MCF 10A (cell line): ENCODE results near the gene CXCR4. TPM values are rescaled to one million over a fixed set of nuclear protein-coding genes. Genes with fewer than 3 reads are reported as not detected.

Experiments used
- BruUV-seq: library from RNA; stranded (reverse); fragments of 400-500 nt; replicated peaks from 2 replicates; lab custom pipeline; 2021; lab: Mats Ljungman, UMichigan
- CTCF ChIA-PET: fragments of 300-600 bp; sonication (Branson Sonifier 250); formaldehyde crosslinking; extraction: SDS; loops from one replicate; lab custom pipeline; 2021; ENCODE audit warnings: antibody characterized with exemption, inconsistent platforms; lab: Yijun Ruan, JAX
- POLR2A ChIA-PET: fragments of 300-600, 350-650 bp; sonication (Branson Sonifier 250); formaldehyde crosslinking; extraction: SDS; loops from one replicate; lab custom pipeline; 2020; ENCODE audit warnings: antibody characterized with exemption, inconsistent platforms; lab: Yijun Ruan, JAX
- DNase-seq: peaks from one replicate; pipeline ENCODE4 v3.0.0-alpha.2; 2018; ENCODE audit not compliant: unreplicated experiment
- H3K27ac Mint-ChIP-seq: one replicate; pipeline ENCODE4 v1.8.0; 2022; ENCODE audit warnings: mild to moderate bottlenecking, low read depth, mixed read lengths; ENCODE audit not compliant: unreplicated experiment
- H3K27me3 Mint-ChIP-seq: one replicate; pipeline ENCODE4 v1.8.0; 2022; ENCODE audit warnings: mixed read lengths; ENCODE audit not compliant: insufficient read depth, unreplicated experiment
- H3K36me3 Mint-ChIP-seq: one replicate; pipeline ENCODE4 v1.8.0; 2022; ENCODE audit warnings: mild to moderate bottlenecking, moderate library complexity, mixed read lengths; ENCODE audit not compliant: insufficient read depth, unreplicated experiment
- H3K4me1 Mint-ChIP-seq: one replicate; pipeline ENCODE4 v1.8.0; 2022; ENCODE audit warnings: mixed read lengths; ENCODE audit not compliant: insufficient read depth, unreplicated experiment
- H3K4me3 Mint-ChIP-seq: one replicate; pipeline ENCODE4 v1.8.0; 2022; ENCODE audit warnings: mild to moderate bottlenecking, moderate library complexity, mixed read lengths; ENCODE audit not compliant: unreplicated experiment
- H3K9me3 Mint-ChIP-seq: one replicate; pipeline ENCODE4 v1.8.0; 2022; ENCODE audit warnings: mixed read lengths; ENCODE audit not compliant: unreplicated experiment
- intact Hi-C: fragments of 100-400 bp; cut with micrococcal nuclease; formaldehyde crosslinking; loops from 2 replicates; pipeline ENCODE4 v1.14.1; 2022
- total RNA-seq: library from RNA; stranded (reverse); gene quantifications from 2 replicates; pipeline ENCODE4 v1.2.3, GENCODE V29; 2022
- TF ChIP-seq, protein P1 (sequence below): fragments of 200-600 bp; IDR thresholded peaks from one replicate; pipeline ENCODE4 v1.8.0; 2022; ENCODE audit warnings: antibody characterized with exemption, mild to moderate bottlenecking; ENCODE audit not compliant: unreplicated experiment

Gene CXCR4
- total RNA-seq, 1 experiment from 2014 or later, result 1.1 TPM

DNA sequence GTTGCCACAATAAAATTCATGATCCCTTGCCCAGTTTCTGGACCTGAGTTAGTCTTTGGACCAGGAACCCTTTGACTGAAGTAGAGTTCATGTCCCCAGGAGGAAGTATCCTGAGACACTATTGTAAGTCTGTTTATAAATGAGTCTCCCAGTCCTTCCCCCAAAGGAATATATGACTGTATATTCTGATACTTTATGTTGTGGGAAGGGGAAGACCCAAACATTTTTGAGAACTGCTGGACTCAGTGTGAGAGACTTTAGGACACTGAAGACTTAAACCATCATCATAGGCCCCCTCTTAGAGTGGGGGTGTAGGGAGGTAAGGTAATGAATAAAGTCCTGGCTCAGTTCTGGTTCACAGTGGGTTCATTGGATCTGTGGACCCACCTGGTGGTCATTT is 28.6 kb upstream of the CXCR4 start:
- no TSS peak for BruUV-seq
- peaks cover 6% of the 10 kb centered on the region for H3K9me3 Mint-ChIP-seq
- TF ChIP-seq, protein P1, sequence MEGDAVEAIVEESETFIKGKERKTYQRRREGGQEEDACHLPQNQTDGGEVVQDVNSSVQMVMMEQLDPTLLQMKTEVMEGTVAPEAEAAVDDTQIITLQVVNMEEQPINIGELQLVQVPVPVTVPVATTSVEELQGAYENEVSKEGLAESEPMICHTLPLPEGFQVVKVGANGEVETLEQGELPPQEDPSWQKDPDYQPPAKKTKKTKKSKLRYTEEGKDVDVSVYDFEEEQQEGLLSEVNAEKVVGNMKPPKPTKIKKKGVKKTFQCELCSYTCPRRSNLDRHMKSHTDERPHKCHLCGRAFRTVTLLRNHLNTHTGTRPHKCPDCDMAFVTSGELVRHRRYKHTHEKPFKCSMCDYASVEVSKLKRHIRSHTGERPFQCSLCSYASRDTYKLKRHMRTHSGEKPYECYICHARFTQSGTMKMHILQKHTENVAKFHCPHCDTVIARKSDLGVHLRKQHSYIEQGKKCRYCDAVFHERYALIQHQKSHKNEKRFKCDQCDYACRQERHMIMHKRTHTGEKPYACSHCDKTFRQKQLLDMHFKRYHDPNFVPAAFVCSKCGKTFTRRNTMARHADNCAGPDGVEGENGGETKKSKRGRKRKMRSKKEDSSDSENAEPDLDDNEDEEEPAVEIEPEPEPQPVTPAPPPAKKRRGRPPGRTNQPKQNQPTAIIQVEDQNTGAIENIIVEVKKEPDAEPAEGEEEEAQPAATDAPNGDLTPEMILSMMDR, result no peak
- no peak overlapping the region for H3K27ac Mint-ChIP-seq
- H3K4me3 Mint-ChIP-seq, result no peak overlapping the region
- H3K36me3 Mint-ChIP-seq, result no peaks in the 10 kb centered on the region
- no peak for DNase-seq
- CTCF ChIA-PET, result no interaction called here
- POLR2A ChIA-PET, result no interaction called here
- peaks cover 16% of the 10 kb centered on the region for H3K27me3 Mint-ChIP-seq
- peaks cover 8% of the 10 kb centered on the region for H3K4me1 Mint-ChIP-seq
- intact Hi-C loops, result no loop called here

DNA sequence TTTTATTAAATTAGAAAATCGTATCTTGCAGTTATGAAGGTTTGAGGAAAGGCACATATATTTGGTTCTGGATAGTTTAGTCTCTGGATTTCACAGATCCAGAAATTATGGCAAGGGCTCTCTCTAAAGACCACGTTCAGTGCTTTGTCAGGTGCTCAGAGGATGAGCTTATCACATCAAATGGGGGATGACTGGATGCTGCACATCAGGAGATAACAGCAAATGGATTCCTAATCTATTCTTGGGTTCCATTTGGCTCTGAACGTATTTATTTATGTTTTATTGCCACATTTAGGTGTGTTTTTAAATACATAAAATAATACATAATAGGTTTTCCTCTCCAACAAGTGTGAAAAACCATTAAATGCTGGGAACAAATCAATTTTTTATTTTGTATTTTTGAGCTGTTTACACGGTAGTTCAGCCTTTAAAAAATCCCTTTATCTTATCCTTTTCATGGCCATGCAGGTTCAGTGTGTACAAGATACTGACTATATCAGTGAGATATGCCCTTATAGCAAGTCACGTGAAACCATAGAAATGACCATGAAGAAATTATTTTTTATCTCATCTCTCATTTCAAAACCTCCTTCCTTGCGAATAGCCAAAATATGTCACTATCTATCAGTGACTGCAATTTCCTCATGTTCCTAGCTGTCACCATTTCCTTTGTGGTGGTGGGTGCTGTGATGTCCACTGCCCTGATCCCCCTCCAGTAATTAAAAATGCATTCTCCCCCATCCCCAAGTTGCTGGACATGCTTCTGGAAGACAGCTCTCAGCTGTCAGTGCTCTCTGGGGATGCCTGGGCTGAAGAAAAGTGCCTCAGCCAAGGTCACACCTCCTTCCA is 25.9 kb upstream of the CXCR4 start:
- TF ChIP-seq, protein P1, result no peak
- Mint-ChIP-seq H3K27ac (no peak overlapping the region), H3K9me3 (peaks cover 6% of the 10 kb centered on the region), H3K4me1 (peaks cover 12% of the 10 kb centered on the region), H3K27me3 (no peaks in the 10 kb centered on the region), H3K4me3 (no peak overlapping the region), H3K36me3 (no peaks in the 10 kb centered on the region)
- ChIA-PET CTCF (interaction anchor here (1.3 to 1.6 kb wide), 2 partner anchors 16 to 21 kb away, joined by 3 to 4 read pairs; no protein-coding TSS in a partner anchor), POLR2A (interaction anchor here (0.7 to 1.2 kb wide), 2 partner anchors 15 to 97 kb away, joined by 3 read pairs; no protein-coding TSS in a partner anchor)
- no TSS peak for BruUV-seq
- no peak for DNase-seq
- intact Hi-C loops, result no loop called here

DNA sequence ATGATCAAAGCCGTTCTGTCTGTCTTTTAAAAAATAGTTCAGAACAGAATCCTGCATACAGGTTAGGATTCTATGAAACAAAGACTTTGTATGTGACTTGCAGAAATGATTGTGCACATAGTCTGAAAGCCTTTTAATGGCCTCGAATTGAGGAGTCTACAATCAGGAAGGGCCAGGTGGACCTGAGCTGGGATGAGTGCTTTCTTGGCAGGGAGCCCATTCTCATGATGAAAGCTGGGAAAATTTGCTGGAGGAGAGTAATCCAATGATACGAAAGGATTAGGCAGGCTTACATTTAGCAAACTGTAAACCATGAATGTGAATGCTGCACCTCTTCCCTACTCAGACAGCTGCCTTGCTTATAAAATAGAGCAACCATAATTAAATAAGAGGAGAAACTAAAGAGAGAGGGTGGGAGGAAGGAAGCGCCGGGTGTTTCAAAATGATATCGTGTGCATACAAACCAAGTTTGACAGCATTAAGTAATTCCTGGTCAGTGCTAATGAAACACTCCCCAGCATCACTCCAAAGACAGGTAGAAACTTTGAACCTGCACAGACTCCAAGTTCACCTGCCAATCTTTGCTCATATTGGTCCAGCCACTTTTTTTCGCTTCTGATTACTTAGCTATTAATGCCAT is 23.7 kb upstream of the CXCR4 start:
- DNase-seq, result peak; percentile 65
- BruUV-seq, result no TSS peak
- intact Hi-C loops, result no loop called here
- TF ChIP-seq, protein P1, result no peak
- Mint-ChIP-seq H3K9me3 (peaks cover 6% of the 10 kb centered on the region), H3K27me3 (no peaks in the 10 kb centered on the region), H3K4me1 (peaks cover 34% of the 10 kb centered on the region), H3K27ac (no peak overlapping the region), H3K4me3 (no peak overlapping the region), H3K36me3 (no peaks in the 10 kb centered on the region)
- ChIA-PET CTCF (interaction anchor here (0.5 to 1.0 kb wide), 3 partner anchors 18 to 282 kb away, joined by 3 to 4 read pairs (median 3); no protein-coding TSS in a partner anchor), POLR2A (interaction anchor here (1.0 kb wide), 1 partner anchor 156 kb away, joined by 5 read pairs; the partner anchor contains the start of gene DARS1)

DNA sequence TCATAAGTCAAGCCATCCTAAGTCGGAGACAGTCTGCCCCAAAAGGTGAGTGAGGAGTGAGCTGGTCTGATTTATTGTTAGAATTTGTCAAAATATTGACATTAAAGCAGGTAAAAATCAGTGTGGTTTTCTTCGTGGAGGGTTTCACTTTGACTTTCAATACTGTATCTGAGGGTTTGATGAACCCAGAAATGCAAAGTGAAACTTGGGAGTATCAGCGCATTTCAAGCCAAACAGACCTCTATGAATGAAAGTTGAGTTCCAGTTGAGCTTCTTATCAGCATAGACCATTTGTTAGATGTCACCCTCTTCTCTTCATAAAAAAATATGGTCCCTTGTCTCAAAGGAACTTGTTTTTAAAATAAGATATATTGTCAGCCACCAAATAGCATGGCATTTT is 21.7 kb upstream of the CXCR4 start:
- no peak for DNase-seq
- no peaks in the 10 kb centered on the region for H3K36me3 Mint-ChIP-seq
- TF ChIP-seq, protein P1, result no peak
- CTCF ChIA-PET, result no interaction called here
- peaks cover 44% of the 10 kb centered on the region for H3K4me1 Mint-ChIP-seq
- POLR2A ChIA-PET, result no interaction called here
- H3K9me3 Mint-ChIP-seq, result no peaks in the 10 kb centered on the region
- H3K4me3 Mint-ChIP-seq, result no peak overlapping the region
- no peaks in the 10 kb centered on the region for H3K27me3 Mint-ChIP-seq
- BruUV-seq, result no TSS peak
- H3K27ac Mint-ChIP-seq, result no peak overlapping the region
- intact Hi-C loops, result no loop called here
